CD14-positive monocyte (primary cell): ENCODE results near the gene PTPRN. TPM values are rescaled to one million over a fixed set of nuclear protein-coding genes. Genes with fewer than 3 reads are reported as not detected.

ENCODE experiments used
- DNase-seq, 3 donors: peaks; one replicate each; pipeline ENCODE4 v3.0.0-alpha.2; 2011 to 2022
- H2AFZ ChIP-seq: 2 replicates; pipeline ENCODE4 v1.6.0; 2012; ENCODE audit warnings: mild to moderate bottlenecking, low read depth, low read length, inconsistent platforms; ENCODE audit not compliant: insufficient read depth, poor library complexity, severe bottlenecking
- H3K27ac ChIP-seq, 2 donors: 1 replicate in 1 of 2; 2 replicates in 1 of 2; pipeline ENCODE4 v1.5.1; 2012 to 2013; ENCODE audit warnings: low read length in 2 of 2, control low read depth in 1 of 2, inconsistent platforms in 1 of 2, low read depth in 1 of 2, mild to moderate bottlenecking in 1 of 2
- H3K27me3 ChIP-seq, 2 donors: one replicate each; pipeline versions ENCODE4 v1.6.0 to v1.6.1; 2011 to 2013; ENCODE audit warnings: low read length in 2 of 2; ENCODE audit not compliant: control insufficient read depth in 2 of 2, insufficient read depth in 2 of 2
- H3K36me3 ChIP-seq, 2 donors: replicated peaks in 1 of 2; 1 replicate in 1 of 2; 2 replicates in 1 of 2; pipeline versions ENCODE4 v1.5.1 to v1.6.1; 2012 to 2013; ENCODE audit warnings: low read length in 2 of 2, control low read depth in 1 of 2, inconsistent platforms in 1 of 2, mild to moderate bottlenecking in 1 of 2; ENCODE audit not compliant: insufficient read depth in 2 of 2, control insufficient read depth in 1 of 2
- H3K4me1 ChIP-seq, 2 donors: 1 replicate in 1 of 2; 2 replicates in 1 of 2; pipeline versions ENCODE4 v1.5.1 to v1.6.1; 2012 to 2013; ENCODE audit warnings: low read length in 2 of 2, control low read depth in 1 of 2, inconsistent platforms in 1 of 2, mild to moderate bottlenecking in 1 of 2, moderate library complexity in 1 of 2; ENCODE audit not compliant: insufficient read depth in 2 of 2, control insufficient read depth in 1 of 2
- H3K4me2 ChIP-seq: replicated peaks from 2 replicates; pipeline ENCODE3; 2012; ENCODE audit warnings: low read length, moderate library complexity, mild to moderate bottlenecking; ENCODE audit not compliant: poor library complexity, severe bottlenecking; ENCODE audit errors: extremely low read depth
- H3K4me3 ChIP-seq, 3 experiments: fragments of 200-600 bp in 1 of 3; sonication (generic) in 1 of 3; replicated peaks in 1 of 3; 1 replicate in 2 of 3; 2 replicates in 1 of 3; pipeline ENCODE4 v1.5.1; 2011 to 2013; ENCODE audit warnings: low read length in 3 of 3, mild to moderate bottlenecking in 3 of 3, control low read depth in 2 of 3, low read depth in 2 of 3, inconsistent platforms in 1 of 3, moderate library complexity in 1 of 3
- H3K79me2 ChIP-seq: 2 replicates; pipeline ENCODE4 v1.6.0; 2012; ENCODE audit warnings: mild to moderate bottlenecking, control low read depth, inconsistent platforms, low read length, moderate library complexity; ENCODE audit not compliant: insufficient read depth
- H3K9ac ChIP-seq: 2 replicates; pipeline ENCODE4 v1.6.0; 2017; ENCODE audit warnings: low read length, mild to moderate bottlenecking; ENCODE audit not compliant: insufficient read depth, poor library complexity, severe bottlenecking
- H3K9me3 ChIP-seq, 2 donors: replicated peaks in 1 of 2; 1 replicate in 1 of 2; 2 replicates in 1 of 2; pipeline versions ENCODE4 v1.5.1 to v1.6.1; 2012 to 2013; ENCODE audit warnings: low read length in 2 of 2, control low read depth in 1 of 2; ENCODE audit not compliant: control insufficient read depth in 1 of 2, insufficient read depth in 1 of 2
- H4K20me1 ChIP-seq: 2 replicates; pipeline ENCODE4 v1.6.0; 2012; ENCODE audit warnings: mild to moderate bottlenecking, low read length, control low read depth, moderate library complexity; ENCODE audit not compliant: insufficient read depth
- H3K27ac Mint-ChIP-seq, 7 donors: one replicate each; pipeline ENCODE4 v1.8.0; 2020; ENCODE audit warnings: mild to moderate bottlenecking in 7 of 7, mixed read lengths in 7 of 7, moderate library complexity in 6 of 7, inconsistent platforms in 2 of 7
- H3K27me3 Mint-ChIP-seq, 3 donors: one replicate each; pipeline ENCODE4 v1.8.0; 2021 to 2022; ENCODE audit warnings: low read depth in 3 of 3, mild to moderate bottlenecking in 3 of 3, mixed read lengths in 3 of 3, moderate library complexity in 3 of 3, inconsistent platforms in 1 of 3
- H3K36me3 Mint-ChIP-seq, 2 donors: one replicate each; pipeline ENCODE4 v1.8.0; 2020; ENCODE audit warnings: mixed read lengths in 2 of 2, inconsistent platforms in 1 of 2, mild to moderate bottlenecking in 1 of 2
- H3K4me1 Mint-ChIP-seq: one replicate; pipeline ENCODE4 v1.8.0; 2020; ENCODE audit warnings: mild to moderate bottlenecking, mixed read lengths
- H3K4me3 Mint-ChIP-seq, 2 donors: one replicate each; pipeline ENCODE4 v1.8.0; 2020; ENCODE audit warnings: mild to moderate bottlenecking in 2 of 2, mixed read lengths in 2 of 2, moderate library complexity in 1 of 2
- H3K9me3 Mint-ChIP-seq, 7 donors: one replicate each; pipeline ENCODE4 v1.8.0; 2020 to 2022; ENCODE audit warnings: mixed read lengths in 7 of 7, mild to moderate bottlenecking in 6 of 7, moderate library complexity in 6 of 7, inconsistent platforms in 2 of 7
- CTCF ChIP-seq: fragments of 200-600 bp; IDR thresholded peaks from one replicate; pipeline ENCODE4 v1.8.0; 2022; ENCODE audit warnings: antibody characterized with exemption, mild to moderate bottlenecking
- WGBS: methylation state at CpG from one replicate; pipeline ENCODE4 v1.1.5; 2013; ENCODE audit warnings: missing lambda C conversion rate; ENCODE audit not compliant: insufficient coverage; 5-methylcytosine and 5-hydroxymethylcytosine counted together
- intact Hi-C, 2 donors: fragments of 100-400 bp; cut with micrococcal nuclease; formaldehyde crosslinking; loops; one replicate each; pipeline versions ENCODE4 v1.15.0 to v1.15.1; 2023
- polyA plus RNA-seq, 3 donors: library from polyadenylated mRNA; depleted of rRNA in 1 of 3; unstranded in 2 of 3; stranded (reverse) in 1 of 3; fragments of 300-500 nt in 2 of 3; fragments of >200 nt in 1 of 3; fragmentation: Illumina TruSeq in 2 of 3; gene quantifications; 1 replicate in 2 of 3; 2 replicates in 1 of 3; pipeline ENCODE4 v1.2.3, GENCODE V29; 2012 to 2021

The PTPRN gene
- polyA plus RNA-seq, 3 donors: not detected

GRCh38 chr2:219246559-219246958, 62.6 kb downstream of the PTPRN start:
- H3K4me3 Mint-ChIP-seq: peak overlapping the region in 1 of 2 donors; percentile 46
- H4K20me1 ChIP-seq: peaks cover 19% of the 10 kb centered on the region
- peak overlapping the region in 1 of 2 donors; percentile 90 for H3K27ac ChIP-seq
- H3K36me3 ChIP-seq: peaks cover 19 to 34% of the 10 kb centered on the region in 2 donors
- peaks cover 80% of the 10 kb centered on the region for H3K4me1 Mint-ChIP-seq
- H3K27ac Mint-ChIP-seq: peak overlapping the region; percentile 49 to 92 (median 71)
- no peak overlapping the region for H3K9ac ChIP-seq
- H3K9me3 Mint-ChIP-seq: no peaks in the 10 kb centered on the region
- no peaks in the 10 kb centered on the region for H3K27me3 ChIP-seq
- no peak for DNase-seq
- H3K36me3 Mint-ChIP-seq: peaks cover 29 to 45% of the 10 kb centered on the region in 2 donors
- H3K79me2 ChIP-seq: peaks cover 62% of the 10 kb centered on the region
- intact Hi-C loops: no loop called here
- peak overlapping the region in 1 of 3 experiments; percentile 83 for H3K4me3 ChIP-seq
- no peaks in the 10 kb centered on the region for H3K9me3 ChIP-seq
- peak overlapping the region; percentile 83 for H3K4me2 ChIP-seq
- WGBS: 100% methylated on average over 5 of the region's 10 CpGs
- peaks cover 0 to 4% (median 1%) of the 10 kb centered on the region in 3 donors for H3K27me3 Mint-ChIP-seq
- TF ChIP-seq CTCF: no peak
- no peak overlapping the region for H2AFZ ChIP-seq
- peaks cover 81 to 83% of the 10 kb centered on the region in 2 donors for H3K4me1 ChIP-seq

GRCh38 chr2:219245899-219246230, 63.3 kb downstream of the PTPRN start:
- Mint-ChIP-seq H3K4me3 (peak overlapping the region; percentile 83 to 90), H3K4me1 (peaks cover 73% of the 10 kb centered on the region), H3K27me3 (peaks cover 0 to 4% (median 1%) of the 10 kb centered on the region in 3 donors), H3K36me3 (peaks cover 24 to 38% of the 10 kb centered on the region in 2 donors), H3K27ac (peak overlapping the region; percentile 92 to 97 (median 96)), H3K9me3 (no peaks in the 10 kb centered on the region)
- peaks cover 14 to 27% of the 10 kb centered on the region in 2 donors for H3K36me3 ChIP-seq
- intact Hi-C loops: loop anchor here in 1 of 2 donors (1.0 kb wide), 1 partner anchor 68 kb away; the partner anchor contains the start of gene RETREG2
- peaks cover 74 to 76% of the 10 kb centered on the region in 2 donors for H3K4me1 ChIP-seq
- H3K4me2 ChIP-seq: peak overlapping the region; percentile 83
- no peak for DNase-seq
- H3K4me3 ChIP-seq: peak overlapping the region; percentile 57 to 83 (median 66)
- WGBS: 9% methylated on average over 5 of the region's 10 CpGs
- H2AFZ ChIP-seq: peak overlapping the region; percentile 87
- no peak for TF ChIP-seq CTCF
- peak overlapping the region; percentile 72 to 89 for H3K27ac ChIP-seq
- H3K27me3 ChIP-seq: no peaks in the 10 kb centered on the region
- H3K9me3 ChIP-seq: no peaks in the 10 kb centered on the region
- peaks cover 12% of the 10 kb centered on the region for H4K20me1 ChIP-seq
- peak overlapping the region; percentile 79 for H3K9ac ChIP-seq
- peaks cover 55% of the 10 kb centered on the region for H3K79me2 ChIP-seq
